GM21423 (cell line): Measurements from ENCODE around the gene CORO7.

Source experiments
- ATAC-seq: cut with Tn5 transposase; IDR thresholded peaks from one replicate; pipeline ENCODE4 v1.9.1; 2021; ENCODE audit warnings: mild to moderate bottlenecking, moderate library complexity; ENCODE audit not compliant: unreplicated experiment

Gene CORO7

GRCh38 chr16:4416200-4417032, at the start of gene CORO7:
Gene CORO7 (minus strand): TSS chr16:4416596. CDS start chr16:4416518, 78 bp downstream.
- peak; percentile 68 for ATAC-seq

DNA sequence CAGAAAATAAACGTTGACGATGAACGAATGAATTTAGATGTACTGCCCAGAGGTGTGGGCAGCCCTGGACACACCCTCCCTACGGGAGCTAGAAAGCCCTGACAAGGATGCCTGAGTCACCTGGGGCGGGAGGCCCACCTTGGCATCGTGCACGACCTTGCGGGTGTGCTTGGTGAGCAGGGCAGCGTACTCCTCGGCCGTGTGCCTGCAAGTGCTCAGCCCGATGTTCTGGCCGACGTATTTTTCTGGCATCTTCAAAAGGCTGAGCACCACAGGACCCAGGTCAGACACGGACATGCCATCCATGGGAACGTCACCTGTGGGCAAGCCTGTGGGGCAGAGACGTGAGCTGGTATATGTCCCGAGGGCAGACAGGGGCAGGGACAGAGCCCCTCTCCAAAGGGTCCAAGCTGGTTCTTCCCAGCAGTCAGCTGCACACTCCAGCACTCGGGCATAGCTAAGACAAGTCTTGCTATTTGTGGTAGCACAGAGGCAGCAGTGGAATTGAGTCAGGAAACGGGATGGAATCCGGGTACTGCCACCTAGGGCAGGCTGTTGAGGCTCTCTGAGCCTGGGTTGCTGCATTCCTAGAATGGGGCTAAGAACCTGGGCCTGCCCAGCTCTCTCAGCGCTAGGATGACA, 47.2 kb upstream of the CORO7 start:
- ATAC-seq, result no peak

DNA sequence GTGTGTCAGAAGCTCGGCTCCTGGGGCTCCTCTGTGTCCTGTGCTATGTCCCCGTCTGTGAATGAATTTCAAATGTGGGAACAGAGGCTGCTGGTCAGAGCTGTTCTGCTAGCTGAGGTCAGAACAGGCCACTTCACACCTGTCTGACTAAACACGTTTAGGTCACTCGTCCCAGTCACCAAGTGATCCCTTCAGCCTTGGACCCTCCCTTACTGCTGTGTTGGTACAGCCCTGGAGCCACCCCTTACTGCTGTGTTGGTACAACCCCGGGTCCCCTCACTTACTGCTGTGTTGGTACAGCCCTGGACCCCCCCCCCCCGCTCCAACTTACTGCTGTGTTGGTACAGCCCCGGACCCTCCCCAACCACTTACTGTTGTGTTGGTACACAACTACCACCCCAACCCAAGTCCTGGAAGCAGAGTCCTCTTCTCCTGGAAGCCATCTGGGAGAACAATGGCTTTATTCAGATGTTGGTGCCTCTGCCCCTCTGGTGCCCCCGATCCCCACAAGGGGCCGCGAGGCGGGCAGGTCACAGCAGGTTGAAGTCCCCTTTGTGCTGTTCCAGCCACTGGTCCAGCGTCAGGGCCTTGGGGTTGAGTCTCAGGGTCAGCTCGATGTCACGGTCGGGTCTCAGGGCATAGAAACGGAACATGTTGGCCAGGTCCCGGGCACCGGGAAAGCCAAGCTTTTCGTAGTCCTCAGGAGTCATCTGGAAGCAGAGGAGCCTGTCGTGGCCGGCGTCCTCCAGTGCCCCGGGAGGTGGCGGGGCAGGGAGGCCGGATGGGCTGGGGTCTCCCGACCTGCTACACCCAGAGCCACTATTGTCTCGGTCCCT, 45.1 kb upstream of the CORO7 start:
- no peak for ATAC-seq

DNA sequence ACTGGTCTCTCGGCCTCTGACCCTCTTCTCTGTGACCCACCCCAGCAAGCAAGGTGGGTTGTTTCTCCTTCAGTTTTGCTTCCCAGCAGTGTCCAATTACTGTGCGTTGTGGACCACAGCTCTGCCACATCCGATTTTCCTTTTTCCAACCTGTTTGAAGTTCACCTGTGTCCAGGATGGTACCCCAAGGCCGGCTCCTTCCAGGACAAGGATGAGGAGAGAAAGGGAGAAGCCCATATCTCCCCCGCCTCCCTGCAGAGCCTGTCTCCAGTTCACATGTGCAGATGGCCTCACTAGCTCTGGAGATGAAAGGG, 44.5 kb upstream of the CORO7 start:
- ATAC-seq, result no peak

GRCh38 chr16:4455951-4456350, 39.6 kb upstream of the CORO7 start:
- no peak for ATAC-seq

- ATAC-seq, result no peak
Observed at GRCh38 chr16:4455081-4455480, 38.7 kb upstream of the CORO7 start.

GRCh38 chr16:4454623-4455022, 38.2 kb upstream of the CORO7 start:
- ATAC-seq, result no peak

GRCh38 chr16:4452674-4453073, 36.3 kb upstream of the CORO7 start:
- ATAC-seq, result no peak

- no peak for ATAC-seq
Observed at GRCh38 chr16:4450931-4451519, 34.6 kb upstream of the CORO7 start.

DNA sequence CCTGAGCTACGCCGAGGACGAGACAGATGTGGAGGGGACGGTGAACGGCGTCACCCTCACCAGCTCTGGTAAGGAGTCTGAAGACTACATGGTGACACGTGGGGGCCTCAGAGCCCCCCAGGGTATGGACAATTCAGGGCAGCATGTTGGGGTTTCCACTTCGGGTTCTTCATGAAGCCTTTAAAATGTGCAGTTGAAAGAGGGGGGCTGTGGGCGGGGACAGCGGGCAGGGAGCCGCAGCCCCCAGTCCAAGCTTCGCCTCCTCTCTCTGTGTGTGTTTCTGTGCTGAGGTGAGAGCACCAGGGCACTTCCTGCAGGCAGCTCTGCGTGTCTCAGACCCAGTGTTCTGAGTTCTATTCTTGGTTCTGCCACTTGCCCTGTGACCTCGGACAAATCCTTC, 34.0 kb upstream of the CORO7 start:
- no peak for ATAC-seq

- no peak for ATAC-seq
Observed at GRCh38 chr16:4443986-4444385, 27.6 kb upstream of the CORO7 start.

GRCh38 chr16:4443271-4443670, 26.9 kb upstream of the CORO7 start:
- ATAC-seq, result no peak

- ATAC-seq, result no peak
Observed at GRCh38 chr16:4442371-4442770, 26.0 kb upstream of the CORO7 start.

- no peak for ATAC-seq
Observed at GRCh38 chr16:4437366-4437765, 21.0 kb upstream of the CORO7 start.

DNA sequence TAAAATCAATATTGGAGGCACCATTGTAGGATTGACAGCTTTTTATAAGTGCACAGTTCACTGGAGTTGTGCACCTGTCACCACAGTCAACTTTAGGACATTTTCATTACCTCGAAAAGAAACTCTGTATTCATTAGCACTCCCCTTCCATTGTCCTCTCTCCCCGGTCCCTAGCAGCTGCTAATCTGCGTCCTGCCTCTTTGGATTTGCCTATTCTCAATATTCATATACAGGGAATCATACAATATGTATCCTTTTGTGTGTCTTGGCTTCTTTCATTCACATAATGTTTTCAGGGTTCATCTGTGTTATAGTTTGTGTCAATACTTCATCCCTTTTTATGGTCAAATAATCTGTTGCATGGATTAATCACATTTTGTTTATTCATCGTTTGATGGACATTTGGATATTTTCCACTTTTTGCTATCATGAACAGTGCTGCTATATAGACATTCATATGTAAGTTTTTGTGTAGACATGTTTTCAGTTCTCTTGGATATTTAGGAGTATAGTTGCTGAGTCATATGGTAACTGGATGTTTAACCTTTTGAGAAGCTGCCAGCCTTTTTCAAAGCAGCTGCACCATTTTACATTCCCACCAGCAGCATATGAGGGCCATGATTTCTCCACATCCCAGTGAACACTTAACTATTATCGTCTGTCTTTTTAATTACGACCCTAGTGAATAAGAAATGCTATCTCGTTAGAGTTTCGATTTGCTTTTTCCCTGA, 19.1 kb upstream of the CORO7 start:
- ATAC-seq, result no peak

GRCh38 chr16:4433914-4434787, 17.8 kb upstream of the CORO7 start:
- ATAC-seq, result no peak

GRCh38 chr16:4433228-4433627, 16.8 kb upstream of the CORO7 start:
- no peak for ATAC-seq

GRCh38 chr16:4431023-4431422, 14.6 kb upstream of the CORO7 start:
- ATAC-seq, result no peak

DNA sequence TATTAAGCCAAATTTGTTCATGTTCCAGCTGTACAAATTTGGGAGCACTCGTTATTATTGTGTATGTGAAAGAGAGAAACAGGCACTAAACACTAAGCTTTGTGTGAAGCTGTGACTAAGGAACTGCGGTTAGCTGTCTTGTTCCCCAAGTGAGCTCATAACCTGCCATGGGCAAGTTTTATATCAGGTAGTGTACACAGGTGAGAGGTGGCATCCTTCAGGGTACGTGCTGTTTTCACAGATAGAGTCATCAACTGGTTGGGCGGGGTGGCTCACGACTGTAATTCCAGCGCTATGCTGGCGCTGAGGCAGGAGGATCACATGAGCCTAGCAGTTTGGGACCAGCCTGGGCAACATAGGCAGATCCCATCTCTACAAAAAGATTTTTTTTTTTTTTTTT, 12.1 kb upstream of the CORO7 start:
- no peak for ATAC-seq
